Dedifferentiated amniotic fluid mesenchymal stem cell (primary cell): ENCODE results near the gene SNAPC4.

Source experiments
- DNase-seq: peaks from one replicate; pipeline ENCODE4 v3.0.0-alpha.2; 2016; ENCODE audit errors: extremely low spot score

The SNAPC4 gene

DNA sequence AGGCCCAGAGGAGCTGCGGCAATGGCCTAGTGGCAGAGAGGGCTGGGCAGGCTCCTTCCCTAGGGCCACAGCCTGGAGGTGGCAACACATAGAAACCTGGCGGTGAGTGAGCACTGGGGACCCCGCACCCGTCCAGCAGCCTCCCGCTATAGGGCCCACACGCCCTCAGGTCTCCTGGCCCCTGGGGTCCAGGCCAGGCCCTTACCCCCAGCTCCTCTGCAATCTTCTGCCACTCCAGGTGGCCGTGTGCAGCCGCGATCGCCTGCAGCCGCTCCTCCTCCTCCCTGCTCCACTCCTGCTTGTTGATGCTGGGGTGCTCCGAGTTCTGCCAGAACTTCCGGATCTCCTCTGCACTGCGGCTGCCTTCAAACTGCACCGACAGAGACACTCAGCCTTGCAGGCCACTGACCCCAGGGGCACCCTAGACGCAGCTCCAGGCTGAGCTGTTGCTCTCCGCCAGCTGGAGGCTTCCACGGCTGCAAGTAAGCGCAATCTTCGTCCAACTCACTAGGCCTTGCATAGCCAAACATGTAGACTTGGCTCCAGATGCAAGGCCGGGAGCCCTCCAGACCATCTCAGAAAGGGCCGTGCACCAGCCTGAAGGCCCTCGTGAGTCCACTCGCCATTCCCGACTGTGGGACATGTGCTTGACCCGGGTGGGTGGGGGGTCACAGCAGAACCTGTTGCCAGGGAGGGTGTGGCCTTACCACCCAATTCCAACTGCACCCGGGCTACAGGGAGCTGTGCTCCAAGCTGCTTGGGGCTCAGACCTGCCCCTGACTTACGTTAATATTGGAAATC lies 8.0 kb downstream of the SNAPC4 start:
- DNase-seq, result no peak

DNA sequence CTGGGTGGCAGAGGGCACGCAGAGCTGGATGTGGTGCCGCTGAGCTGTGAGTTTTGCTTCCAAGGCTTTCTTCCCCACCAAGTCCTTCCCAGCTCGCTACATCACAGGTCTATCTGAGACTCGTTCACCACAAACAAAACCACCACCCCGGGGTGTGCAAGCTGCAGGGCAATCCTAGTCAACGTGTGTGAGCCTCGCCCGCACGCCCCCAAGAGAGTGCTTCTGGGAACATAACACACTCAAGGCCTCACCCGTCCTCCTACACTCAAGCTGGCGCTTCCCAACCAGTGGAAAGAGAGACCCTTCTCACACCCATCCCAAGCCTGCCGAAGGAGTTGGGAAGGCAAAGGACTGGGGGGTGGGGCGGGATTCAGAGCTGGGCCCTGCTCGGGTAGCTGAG lies 10.6 kb downstream of the SNAPC4 start:
- no peak for DNase-seq

DNA sequence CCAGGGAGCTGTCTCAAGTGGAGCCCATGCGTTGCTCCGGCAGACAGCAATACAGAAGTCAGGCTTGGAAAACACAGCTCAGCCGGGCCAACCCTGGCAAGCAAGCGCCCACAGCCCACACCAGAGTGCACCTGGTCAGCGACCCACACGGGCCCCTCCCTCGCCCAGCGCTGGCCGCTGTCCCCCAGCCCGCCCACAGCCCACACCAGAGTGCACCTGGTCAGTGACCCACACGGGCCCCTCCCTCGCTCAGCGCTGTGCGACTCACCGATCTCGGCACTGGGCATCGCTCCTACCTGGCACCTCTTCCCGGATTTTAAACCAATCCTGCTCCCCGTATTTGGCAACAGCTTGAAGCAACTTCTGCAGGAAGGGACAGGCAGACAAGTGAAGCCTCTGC lies 12.8 kb downstream of the SNAPC4 start:
- DNase-seq, result no peak

DNA sequence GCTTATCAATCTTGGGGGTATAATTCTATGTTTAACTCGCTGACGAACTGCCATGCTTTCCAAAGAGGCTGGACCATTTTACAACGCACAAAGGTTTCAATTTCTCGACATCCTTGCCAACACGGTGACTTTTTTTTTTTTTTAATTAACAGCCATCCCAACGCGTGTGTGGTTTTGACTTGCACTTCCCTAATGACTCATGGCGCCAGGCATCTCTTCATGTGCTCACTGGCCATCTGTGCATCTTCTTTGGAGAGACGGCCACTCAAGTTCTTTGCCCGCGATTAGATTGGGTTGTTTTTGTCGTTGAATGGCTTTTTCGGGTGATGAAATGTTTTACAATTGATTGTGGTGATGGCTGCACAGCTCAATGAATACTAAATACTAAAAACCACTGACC lies 14.0 kb downstream of the SNAPC4 start:
- DNase-seq, result no peak

DNA sequence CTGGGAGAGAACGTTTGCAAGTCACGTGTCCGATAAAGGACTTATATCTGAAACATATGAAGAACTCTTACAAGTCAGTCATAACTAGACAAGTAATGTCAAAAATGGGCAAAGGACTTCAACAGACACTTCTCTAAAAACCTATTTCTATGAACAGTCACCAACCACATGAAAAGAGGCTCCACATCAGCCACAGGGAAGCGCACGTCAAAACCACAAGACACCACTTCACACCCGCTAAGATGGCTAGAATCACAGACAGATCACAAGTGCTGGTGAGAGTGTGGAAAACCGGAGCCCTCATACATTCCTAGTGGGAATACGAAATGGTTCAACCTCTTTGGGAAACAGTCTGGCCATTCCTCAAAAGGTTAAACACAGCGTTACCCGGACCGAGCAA lies 15.0 kb downstream of the SNAPC4 start:
- no peak for DNase-seq

DNA sequence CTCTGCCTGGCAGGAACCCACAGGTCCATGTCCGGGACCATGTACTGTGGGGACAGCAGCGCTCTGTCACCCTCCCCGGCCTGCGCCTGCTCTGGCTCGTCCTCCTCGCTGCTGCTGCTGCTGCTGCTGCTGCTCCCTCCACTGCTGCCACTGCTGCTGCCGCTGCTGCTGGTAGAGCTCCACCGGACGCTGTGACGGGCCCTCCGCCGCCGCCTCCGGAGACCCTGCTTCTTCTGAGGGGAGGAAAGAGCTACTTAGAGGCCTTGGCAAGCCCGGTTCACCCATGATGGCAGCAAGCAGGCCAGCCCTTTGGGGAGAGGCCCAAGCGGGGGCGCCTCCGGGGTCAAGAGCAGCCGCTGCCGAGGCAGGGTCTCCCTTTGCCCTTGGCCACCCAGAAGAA lies 16.5 kb downstream of the SNAPC4 start:
- DNase-seq, result no peak

DNA sequence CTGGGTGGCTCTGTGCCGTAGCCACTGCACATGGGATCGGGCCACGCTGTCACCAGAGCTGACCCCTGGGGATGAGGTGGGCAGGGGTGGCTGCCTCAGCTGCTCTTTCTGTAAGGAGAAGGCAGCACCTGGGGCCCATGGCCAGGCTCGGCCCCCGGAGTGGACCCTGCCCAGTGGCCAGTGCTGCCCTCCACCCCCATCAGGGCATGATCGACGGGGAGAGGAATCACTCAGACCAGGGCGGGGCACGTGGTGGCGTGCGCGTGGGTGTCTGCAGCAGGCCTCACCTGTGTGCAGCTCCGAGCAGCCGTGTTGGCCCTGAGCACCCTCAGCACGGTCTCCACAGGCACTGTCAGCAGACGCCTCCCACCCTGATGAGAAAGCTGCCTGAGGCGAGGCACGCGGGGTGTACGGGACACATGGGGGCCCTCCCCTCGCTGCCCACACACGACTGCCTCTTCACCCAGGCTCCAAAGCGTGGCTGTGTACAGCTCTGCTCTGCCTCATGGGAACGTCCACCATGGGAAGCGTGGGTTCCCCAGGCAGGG lies 17.9 kb downstream of the SNAPC4 start:
- no peak for DNase-seq

DNA sequence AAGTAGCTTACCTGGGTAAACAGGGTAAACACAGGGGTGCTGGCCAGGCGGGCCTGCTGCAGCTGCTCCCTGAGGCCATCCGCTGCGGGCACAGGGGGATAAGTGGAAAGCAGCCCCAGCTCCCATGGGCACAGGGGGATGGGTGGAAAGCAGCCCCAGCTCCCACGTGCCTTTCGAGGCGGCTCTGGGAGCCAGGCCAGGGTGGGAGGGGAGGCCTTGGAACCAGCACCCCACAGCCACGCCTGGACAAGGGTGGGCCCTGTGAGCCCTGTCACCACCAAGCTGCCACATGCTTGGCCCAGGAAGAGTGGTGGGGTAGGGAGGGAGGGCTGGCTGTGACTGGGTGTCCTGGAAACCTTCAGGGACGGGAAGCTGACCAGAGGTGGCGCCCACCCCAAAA lies 18.7 kb downstream of the SNAPC4 start:
- DNase-seq, result no peak

DNA sequence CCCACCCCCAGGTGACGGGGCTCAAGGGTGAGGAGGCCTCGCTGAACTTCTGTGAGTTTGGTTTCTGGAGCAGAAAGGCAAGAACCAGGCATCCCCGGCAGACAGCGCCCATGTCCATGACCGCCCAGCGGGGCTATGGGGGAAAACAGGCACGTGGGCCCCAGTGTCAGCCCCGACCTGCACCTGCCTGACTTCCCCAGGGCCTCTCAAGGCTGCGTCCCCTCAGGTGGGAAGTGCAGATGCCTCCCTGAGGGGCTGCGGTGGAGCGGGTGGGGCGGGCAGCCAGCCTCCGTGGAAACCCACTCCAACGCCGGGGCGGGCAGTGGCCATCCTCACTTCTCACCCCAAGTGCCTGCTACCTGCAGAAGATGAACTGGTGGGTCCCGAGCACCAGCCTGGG lies 19.6 kb downstream of the SNAPC4 start:
- no peak for DNase-seq

DNA sequence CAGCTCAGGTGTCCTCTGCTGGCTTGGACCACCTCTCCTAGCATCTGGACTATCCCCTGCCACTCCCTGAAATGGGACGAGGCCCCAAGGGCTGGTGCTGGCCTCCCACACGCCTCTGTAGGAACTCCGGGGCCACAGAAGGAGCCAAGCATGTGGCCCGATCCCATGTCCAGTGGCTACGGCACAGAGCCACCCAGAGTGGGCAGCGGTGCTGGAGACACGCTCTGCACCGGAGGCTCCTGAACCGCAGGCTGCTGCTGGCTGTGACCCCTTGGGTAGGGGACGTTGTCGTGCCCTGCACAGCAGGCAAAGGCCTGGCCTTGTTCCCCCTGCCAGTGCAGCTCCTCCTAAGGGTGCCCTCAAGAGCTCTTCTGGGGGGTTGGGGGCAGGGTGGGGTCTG lies 20.1 kb downstream of the SNAPC4 start:
- DNase-seq, result no peak

DNA sequence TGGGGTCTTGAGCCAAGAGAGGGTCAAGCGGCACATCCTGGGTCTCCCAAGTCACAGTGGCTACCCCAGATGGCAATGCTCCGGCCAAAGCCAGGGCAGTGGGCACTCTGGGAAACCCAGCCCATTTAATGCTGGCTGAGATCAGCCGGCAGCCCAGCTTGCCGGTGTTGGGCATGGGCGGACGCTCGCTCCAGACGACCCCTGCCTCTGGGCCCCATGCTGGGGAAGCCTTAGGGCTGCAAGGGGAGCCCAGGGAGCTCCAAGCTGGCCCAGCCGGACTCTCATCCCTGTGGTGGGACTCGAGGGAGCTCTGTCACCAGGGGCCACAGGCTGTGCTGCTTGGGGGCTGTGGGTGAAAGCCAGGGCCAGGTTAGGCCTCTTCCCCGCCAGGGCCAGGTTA lies 20.6 kb downstream of the SNAPC4 start:
- DNase-seq, result no peak

DNA sequence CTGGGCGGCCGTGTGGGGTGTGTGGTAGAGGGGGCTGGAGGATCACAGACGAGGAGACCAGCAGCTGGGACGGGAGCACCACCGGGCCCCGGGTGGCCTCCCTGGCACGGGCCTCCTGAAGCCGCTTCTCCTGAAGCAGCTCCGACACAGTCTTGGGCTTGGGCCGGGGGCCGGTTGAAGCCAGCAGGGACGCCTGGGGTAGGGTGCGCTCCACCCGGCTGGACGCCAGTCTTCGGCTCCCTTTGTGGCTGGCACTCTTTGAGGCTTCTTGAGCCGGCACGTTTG lies 21.0 kb downstream of the SNAPC4 start:
- no peak for DNase-seq

DNA sequence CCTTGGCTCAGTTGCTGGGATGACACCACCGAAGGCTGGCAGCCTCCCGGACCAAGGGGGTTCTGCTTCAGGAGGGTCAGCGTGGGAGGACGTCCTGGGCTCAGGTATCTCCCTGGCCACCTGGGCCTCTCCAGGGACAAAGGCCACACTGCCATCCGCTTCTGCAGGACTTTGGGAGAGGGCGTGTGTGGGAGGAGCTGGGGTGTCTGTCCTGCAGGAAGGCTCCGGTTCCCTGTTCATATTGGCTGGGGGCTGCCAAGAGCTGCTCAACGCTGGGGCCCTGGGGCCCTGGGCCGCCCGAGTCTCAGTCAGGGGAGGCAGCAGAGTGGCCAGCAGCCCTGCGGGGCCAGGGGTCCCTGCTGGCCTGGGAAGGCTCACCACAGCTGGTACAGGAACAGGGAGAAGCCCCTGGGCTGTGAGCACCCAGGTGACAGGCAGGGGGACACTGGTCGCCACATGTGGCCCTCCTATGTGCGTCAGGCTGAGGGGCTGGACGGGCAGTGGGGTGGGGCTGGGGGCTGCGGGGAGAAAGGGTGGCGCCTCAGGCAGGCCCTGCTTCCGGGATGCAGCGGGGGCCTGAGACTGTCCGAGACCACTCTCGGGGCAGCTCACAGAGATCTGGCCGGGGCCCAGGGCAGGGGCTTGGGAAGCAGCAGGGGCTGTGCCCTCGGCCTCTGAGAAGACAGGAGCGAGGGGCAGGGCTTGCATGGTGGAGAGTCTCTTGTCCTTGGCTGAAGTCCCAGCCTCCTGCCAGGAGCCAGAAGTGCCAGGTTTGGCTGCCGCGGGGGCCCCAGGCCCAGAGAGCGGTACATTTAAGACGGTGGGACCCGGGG lies 21.6 kb downstream of the SNAPC4 start:
- no peak for DNase-seq

DNA sequence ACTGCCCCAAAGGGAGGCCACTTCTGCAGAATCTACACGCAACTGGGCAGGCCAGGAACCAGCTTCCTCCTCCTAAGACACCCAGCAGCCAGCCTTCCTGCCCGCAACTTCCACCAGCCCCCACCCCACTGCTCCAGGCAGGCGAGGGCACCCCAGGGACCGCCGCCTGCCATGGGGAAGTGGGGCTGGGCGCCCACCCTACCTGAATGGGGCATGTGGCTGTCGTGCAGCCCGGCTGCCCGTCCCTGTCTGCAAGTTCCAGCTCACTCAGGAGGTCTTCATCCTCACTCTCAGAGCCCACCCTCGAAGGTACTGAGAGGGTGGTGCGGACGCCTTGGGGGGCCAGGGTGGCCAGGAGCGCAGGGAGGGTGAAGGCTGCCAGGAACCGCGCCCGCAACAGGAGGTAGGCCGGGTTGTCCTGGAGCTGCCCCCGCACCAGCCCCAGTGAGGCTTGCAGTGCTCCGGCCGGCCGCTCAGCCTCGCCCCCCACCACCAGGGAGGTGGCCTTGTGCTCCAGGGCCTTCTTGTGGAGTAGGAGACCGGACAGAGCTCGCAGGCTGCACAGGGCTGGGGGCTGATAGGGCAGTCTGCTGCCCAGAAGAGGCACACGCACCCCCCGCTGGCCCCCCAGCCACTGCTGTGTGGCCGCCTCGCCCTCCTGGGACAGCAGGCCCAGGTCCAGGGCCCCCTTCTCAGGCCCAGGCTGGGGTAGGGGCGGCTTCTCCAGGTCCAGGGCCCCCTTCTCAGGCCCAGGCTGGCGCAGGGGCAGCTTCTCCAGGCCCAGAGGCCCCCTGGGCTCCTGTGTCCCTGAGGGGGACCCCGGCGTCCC lies 22.4 kb downstream of the SNAPC4 start:
- DNase-seq, result no peak

DNA sequence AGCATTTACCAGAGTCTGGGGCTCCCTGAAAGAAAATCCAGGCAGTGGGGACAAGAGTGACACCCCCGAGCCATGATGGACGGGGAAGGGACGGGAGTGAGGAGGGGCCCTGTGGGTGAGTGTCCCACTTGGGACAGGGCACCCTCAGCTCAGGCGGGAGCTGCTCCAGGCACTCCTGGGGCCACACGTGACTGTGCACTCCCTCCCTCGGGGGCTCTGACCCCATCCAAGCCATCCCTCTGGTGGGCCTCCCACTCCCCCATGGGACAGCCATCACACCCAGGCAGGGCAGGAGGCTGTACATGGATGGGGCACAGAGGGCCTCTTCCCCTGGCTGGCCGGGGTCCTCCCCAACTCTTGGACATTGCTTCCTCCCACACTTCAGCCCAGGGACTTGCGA lies 23.5 kb downstream of the SNAPC4 start:
- DNase-seq, result no peak

DNA sequence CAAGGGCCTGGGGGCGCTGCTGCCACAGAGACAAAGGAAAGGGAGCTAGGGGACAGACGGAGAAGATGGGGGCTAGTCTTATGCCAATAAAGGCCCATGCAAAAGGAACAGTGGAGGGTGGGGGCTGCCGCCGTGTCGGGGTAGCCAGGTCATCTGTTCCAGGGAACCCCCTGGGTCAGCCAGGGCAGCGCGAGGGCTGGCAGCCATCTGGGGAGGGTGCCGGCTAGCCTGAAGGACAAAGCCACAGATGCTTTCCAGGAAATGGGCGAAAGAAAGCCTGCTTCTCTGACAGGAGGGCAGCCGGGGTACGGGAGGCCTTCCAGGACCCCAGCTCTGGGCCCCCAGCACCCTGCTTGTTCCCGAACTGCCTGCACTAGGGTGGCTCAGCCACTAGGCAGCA lies 24.9 kb downstream of the SNAPC4 start:
- no peak for DNase-seq

DNA sequence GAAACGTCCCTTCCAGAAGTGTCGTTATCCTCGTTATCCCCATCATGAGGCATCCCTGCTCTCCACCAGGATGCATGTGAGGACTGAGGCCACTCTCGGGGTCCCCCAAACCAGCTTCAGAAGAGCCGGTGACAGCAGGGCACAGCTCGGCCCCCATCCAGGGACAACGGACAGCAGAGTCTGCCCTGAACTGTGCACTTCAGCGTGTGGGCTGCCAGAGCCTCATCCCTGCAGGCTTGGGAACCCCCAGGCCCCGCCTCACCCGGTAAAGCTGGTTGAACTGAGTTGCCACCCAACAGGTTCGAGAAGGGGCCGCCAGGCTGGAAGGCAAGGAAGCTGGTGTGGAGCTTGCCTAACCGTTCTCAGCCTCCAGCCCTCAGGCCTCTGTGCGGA lies 25.8 kb downstream of the SNAPC4 start:
- no peak for DNase-seq

DNA sequence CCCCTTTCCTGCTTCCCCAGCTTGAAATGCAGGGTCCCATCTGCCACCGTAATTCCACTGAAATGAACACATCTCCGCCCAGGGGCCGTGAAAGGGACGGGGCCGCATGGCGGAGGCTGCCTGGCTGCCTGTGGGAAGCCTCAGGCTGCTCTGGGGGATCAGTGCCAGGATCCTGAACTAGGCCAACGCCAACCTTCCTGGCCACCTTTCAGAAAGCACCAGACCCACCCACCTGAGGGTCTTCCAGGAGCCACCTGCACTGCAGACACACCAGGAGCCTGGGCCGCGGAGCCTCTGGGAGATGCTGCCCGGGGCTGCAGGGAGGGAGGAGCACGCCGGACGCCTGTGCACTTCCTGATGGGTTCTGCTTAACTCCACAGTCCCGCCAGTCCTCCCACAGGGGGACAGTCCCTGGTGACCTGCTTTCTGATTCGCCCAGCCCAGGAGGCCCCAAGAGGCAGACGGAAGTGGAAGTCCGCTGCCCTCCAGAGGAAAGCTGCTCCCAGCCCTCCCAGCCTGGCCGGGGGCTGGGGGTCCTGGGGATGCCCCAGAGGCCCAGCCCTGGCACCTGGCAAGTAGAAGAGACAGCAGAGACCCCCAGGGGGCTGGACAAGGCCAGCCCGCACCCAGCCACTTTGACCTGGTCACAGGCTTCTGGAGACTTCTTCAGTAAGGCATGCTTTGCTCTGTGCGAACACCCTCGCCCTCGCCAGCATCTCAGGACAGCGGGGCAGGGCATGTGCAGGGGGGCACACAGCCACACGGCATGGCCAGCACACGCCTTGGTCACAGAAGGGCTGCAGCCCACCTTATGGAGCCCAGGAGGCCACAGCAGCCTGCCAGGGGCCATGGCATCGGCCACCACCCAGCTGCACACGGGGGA lies 26.4 kb downstream of the SNAPC4 start, which contains the start of gene CARD9:
Gene CARD9, minus strand, starts transcription at position 370 of the 883 bp plus-strand sequence. CDS start 1,591 bp downstream, outside the sequence.
- DNase-seq, result no peak

DNA sequence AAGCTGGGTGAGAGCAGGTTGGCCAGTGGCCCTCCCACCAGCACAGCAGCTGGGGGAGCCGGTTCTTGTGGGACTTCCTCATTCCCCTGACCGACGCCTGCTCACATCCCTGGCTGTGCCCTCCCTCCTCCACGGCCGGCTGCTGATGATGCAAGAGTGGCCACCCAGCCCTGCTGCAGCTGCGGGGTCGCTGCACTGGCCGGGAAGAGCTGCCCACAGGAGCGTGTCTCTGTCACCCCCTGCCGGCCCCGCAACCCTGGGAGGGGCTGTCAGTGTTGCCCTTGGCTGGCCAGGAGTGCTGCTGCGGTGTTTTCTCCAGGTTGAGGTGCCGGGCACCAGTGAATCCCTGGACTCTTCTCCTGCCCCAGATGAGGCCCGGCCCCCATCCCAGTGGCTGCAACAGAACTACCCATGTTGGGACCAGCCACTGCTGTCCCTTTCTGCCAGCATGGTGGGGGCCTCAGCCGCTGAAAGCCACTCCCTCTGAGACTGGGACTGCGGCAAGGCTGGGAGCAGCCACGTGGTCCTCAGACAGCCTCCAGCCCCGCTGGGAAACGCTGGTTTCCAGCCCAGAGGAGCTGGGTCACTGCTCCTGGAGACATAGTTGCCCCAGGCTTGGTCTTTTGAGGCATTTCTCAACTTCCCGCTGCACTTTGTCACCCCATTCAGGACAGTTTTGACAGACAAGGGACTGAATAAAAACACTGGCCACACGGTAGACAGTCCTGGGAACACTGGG lies 27.2 kb downstream of the SNAPC4 start:
- peak; percentile 54 for DNase-seq

DNA sequence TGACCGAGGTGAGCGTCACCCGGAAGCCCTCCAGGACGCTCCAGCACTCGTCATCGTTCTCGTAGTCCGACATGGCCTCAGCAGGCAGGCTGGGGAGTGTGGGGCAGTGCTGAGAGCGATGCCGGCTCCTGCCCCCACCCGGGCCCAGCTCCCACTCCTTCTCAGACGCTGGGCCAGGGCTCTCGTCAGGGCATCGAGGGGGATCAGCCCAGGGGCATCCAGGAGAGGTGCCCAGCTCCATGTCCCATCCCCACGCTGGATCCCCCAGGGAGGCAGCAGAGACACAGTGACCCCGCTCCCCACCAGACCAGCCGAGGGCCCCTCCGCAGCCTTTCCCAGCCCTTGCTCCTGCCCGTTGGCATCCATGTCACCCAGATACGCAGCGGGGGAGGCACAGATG lies 28.0 kb downstream of the SNAPC4 start:
- DNase-seq, result no peak

DNA sequence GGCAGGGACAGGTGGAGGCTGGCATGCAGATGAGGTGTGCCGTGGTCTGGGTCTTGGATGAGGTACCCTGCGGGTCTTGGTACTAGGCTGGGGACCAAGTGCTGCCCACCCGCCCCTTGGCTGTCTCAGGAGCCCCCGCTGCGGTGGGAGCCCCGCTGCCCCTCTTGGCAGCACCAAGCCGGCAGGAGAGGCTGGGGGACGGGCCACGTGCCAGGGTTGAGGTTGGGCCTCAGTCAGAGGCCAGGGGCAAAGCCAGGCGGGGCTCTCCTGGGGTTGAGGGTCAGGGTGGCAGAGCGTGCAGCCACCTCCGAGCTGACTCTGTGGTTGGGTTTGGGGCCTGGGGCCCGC lies 28.5 kb downstream of the SNAPC4 start:
- no peak for DNase-seq
